PFSK-1 (cell line): Measurements from ENCODE around the gene PLA2G4E. TPM values are rescaled to one million over a fixed set of nuclear protein-coding genes. Genes with fewer than 3 reads are reported as not detected.

Experiments
- FOXP2 ChIP-seq: optimal IDR thresholded peaks from 2 replicates; pipeline ENCODE3; 2011; ENCODE audit warnings: borderline replicate concordance, control low read depth, inconsistent platforms; ENCODE audit not compliant: insufficient read depth; ENCODE audit errors: extremely low read length, extremely low read depth
- POLR2AphosphoS5 ChIP-seq: IDR thresholded peaks from 2 replicates; pipeline ENCODE4 v1.6.1; 2012; ENCODE audit warnings: low read depth, mild to moderate bottlenecking, control low read depth, low read length, moderate library complexity
- REST ChIP-seq, 2 experiments: IDR thresholded peaks; 2 replicates each; pipeline versions ENCODE4 v1.6.1 to v1.8.0; 2011 to 2012; ENCODE audit warnings: low read depth in 2 of 2, low read length in 2 of 2, control low read depth in 1 of 2, inconsistent platforms in 1 of 2, mild to moderate bottlenecking in 1 of 2, moderate library complexity in 1 of 2; ENCODE audit not compliant: insufficient read depth in 1 of 2
- SIN3A ChIP-seq: IDR thresholded peaks from 2 replicates; pipeline ENCODE4 v1.6.1; 2012; ENCODE audit warnings: mild to moderate bottlenecking, low read length, moderate library complexity, borderline replicate concordance; ENCODE audit not compliant: insufficient read depth
- TAF1 ChIP-seq: IDR thresholded peaks from 2 replicates; pipeline ENCODE4 v1.6.1; 2012; ENCODE audit warnings: low read length, control low read depth, borderline replicate concordance; ENCODE audit not compliant: insufficient read depth
- polyA plus RNA-seq: library from polyadenylated mRNA; unstranded; fragments of >200 nt; gene quantifications from one replicate; pipeline ENCODE4 v1.2.1, GENCODE V29; 2012; ENCODE audit warnings: low read depth, missing spikeins; ENCODE audit not compliant: insufficient read length

The PLA2G4E gene
- polyA plus RNA-seq = not detected

- no peak for TF ChIP-seq FOXP2
- TF ChIP-seq REST (IDR thresholded peaks at IDR 0.05; ENCODE audit: insufficient read depth in 1 of 2, low read depth in 2 of 2, low read length in 2 of 2) = no peak
Observed at GRCh38 chr15:42020713-42021273, at the start of gene PLA2G4E. PLA2G4E (minus strand) TSS chr15:42021042; CDS start chr15:42021030, 12 bp downstream.

GRCh38 chr15:42070279-42070975, 49.6 kb upstream of the PLA2G4E start:
- TF ChIP-seq POLR2AphosphoS5 = no peak
- TF ChIP-seq FOXP2 = no peak
- TF ChIP-seq TAF1 = no peak
- no peak for TF ChIP-seq REST (IDR thresholded peaks at IDR 0.05; ENCODE audit: insufficient read depth in 1 of 2, low read depth in 2 of 2, low read length in 2 of 2)
- no peak for TF ChIP-seq SIN3A

GRCh38 chr15:42069496-42070278, 48.8 kb upstream of the PLA2G4E start:
- TF ChIP-seq POLR2AphosphoS5 = no peak
- TF ChIP-seq SIN3A = no peak
- TF ChIP-seq REST (IDR thresholded peaks at IDR 0.05; ENCODE audit: insufficient read depth in 1 of 2, low read depth in 2 of 2, low read length in 2 of 2) = no peak

GRCh38 chr15:42069025-42069424, 48.2 kb upstream of the PLA2G4E start:
- no peak for TF ChIP-seq SIN3A
- TF ChIP-seq REST (IDR thresholded peaks at IDR 0.05; ENCODE audit: insufficient read depth in 1 of 2, low read depth in 2 of 2, low read length in 2 of 2) = no peak
- TF ChIP-seq POLR2AphosphoS5 = no peak
- no peak for TF ChIP-seq TAF1
- TF ChIP-seq FOXP2 = no peak
